B cell (primary cell): ENCODE measurements around the gene LRCH1. TPM values are rescaled to one million over a fixed set of nuclear protein-coding genes. Genes with fewer than 3 reads are reported as not detected.
A peak's percentile ranks its signal among the peaks of the same experiment; 100 is the strongest.

Experiments
- ATAC-seq: fragments of 200-7000 bp; cut with Tn5 transposase; one replicate; pipeline ENCODE4 v1.10.0; 2021; ENCODE audit warnings: low read depth, mild to moderate bottlenecking, moderate number of reproducible peaks, moderate library complexity
- CTCF ChIA-PET: fragments of 350-600 bp; sonication (Branson Sonifier 250); formaldehyde crosslinking; loops from one replicate; lab custom pipeline; 2021; ENCODE audit warnings: antibody characterized with exemption, inconsistent platforms; lab: Charles Lee
- POLR2A ChIA-PET: fragments of 350-600 bp; sonication (Branson Sonifier 250); formaldehyde crosslinking; loops from one replicate; lab custom pipeline; 2021; ENCODE audit warnings: antibody characterized with exemption; lab: Charles Lee
- DNase-seq: peaks from one replicate; pipeline ENCODE4 v3.0.0; 2013
- H2AFZ ChIP-seq: 2 replicates; pipeline ENCODE4 v1.6.1; 2012; ENCODE audit warnings: mild to moderate bottlenecking, low read depth, low read length; ENCODE audit not compliant: insufficient read depth, poor library complexity, severe bottlenecking
- H3K27ac ChIP-seq, 2 donors: 1 replicate in 1 of 2; 2 replicates in 1 of 2; pipeline ENCODE4 v1.5.1; 2012 to 2013; ENCODE audit warnings: low read length in 2 of 2, mild to moderate bottlenecking in 2 of 2, moderate library complexity in 1 of 2
- H3K27me3 ChIP-seq, 4 experiments: fragments of 200-600 bp in 1 of 4; sonication (generic) in 1 of 4; replicated peaks in 1 of 4; 1 replicate in 2 of 4; 2 replicates in 2 of 4; pipeline versions ENCODE4 v1.6.1 to v1.7.0; 2013 to 2016; ENCODE audit warnings: low read length in 3 of 4, mild to moderate bottlenecking in 2 of 4, mixed read lengths in 1 of 4, moderate library complexity in 1 of 4; ENCODE audit not compliant: insufficient read depth in 4 of 4, control insufficient read depth in 3 of 4; ENCODE audit errors: control extremely low read depth in 1 of 4
- H3K36me3 ChIP-seq, 2 experiments: replicated peaks in 1 of 2; 1 replicate in 1 of 2; 2 replicates in 1 of 2; pipeline versions ENCODE4 v1.6.1 to v1.7.1; 2013; ENCODE audit warnings: low read length in 1 of 2; ENCODE audit not compliant: insufficient read depth in 2 of 2, control insufficient read depth in 1 of 2; ENCODE audit errors: control extremely low read depth in 1 of 2, extremely low read depth in 1 of 2
- H3K4me1 ChIP-seq, 2 donors: fragments of 200-600 bp in 1 of 2; sonication (generic) in 1 of 2; 1 replicate in 1 of 2; 2 replicates in 1 of 2; pipeline versions ENCODE4 v1.5.1 to v1.6.1; 2013 to 2017; ENCODE audit warnings: low read length in 2 of 2; ENCODE audit not compliant: control insufficient read depth in 2 of 2, insufficient read depth in 2 of 2
- H3K4me2 ChIP-seq: replicated peaks from 2 replicates; pipeline ENCODE3; 2012; ENCODE audit warnings: mild to moderate bottlenecking, low read depth, low read length; ENCODE audit not compliant: poor library complexity, severe bottlenecking
- H3K4me3 ChIP-seq, 5 experiments: fragments of 200-600 bp in 1 of 5; sonication (generic) in 1 of 5; 1 replicate in 3 of 5; 2 replicates in 2 of 5; pipeline versions ENCODE4 v1.5.1 to v1.7.0; 2011 to 2016; ENCODE audit warnings: low read length in 4 of 5, mild to moderate bottlenecking in 4 of 5, low read depth in 2 of 5, control low read depth in 1 of 5, moderate library complexity in 1 of 5; ENCODE audit not compliant: insufficient read depth in 1 of 5; ENCODE audit errors: control extremely low read depth in 1 of 5, extremely low read depth in 1 of 5
- H3K79me2 ChIP-seq: fragments of 200-600 bp; sonication (generic); one replicate; pipeline ENCODE4 v1.6.0; 2016; ENCODE audit warnings: low read length; ENCODE audit not compliant: control insufficient read depth, insufficient read depth
- H3K9ac ChIP-seq: fragments of 200-600 bp; sonication (generic); 2 replicates; pipeline ENCODE4 v1.6.1; 2017; ENCODE audit warnings: mild to moderate bottlenecking, low read length, moderate library complexity
- H3K9me3 ChIP-seq, 3 donors: one replicate each; pipeline versions ENCODE4 v1.6.1 to v1.7.1; 2013; ENCODE audit warnings: low read length in 2 of 3; ENCODE audit not compliant: control insufficient read depth in 2 of 3, insufficient read depth in 1 of 3; ENCODE audit errors: control extremely low read depth in 1 of 3
- H4K20me1 ChIP-seq: 2 replicates; pipeline ENCODE4 v1.6.0; 2012; ENCODE audit warnings: mild to moderate bottlenecking, low read length; ENCODE audit not compliant: insufficient read depth, control insufficient read depth, poor library complexity, severe bottlenecking
- H3K27ac Mint-ChIP-seq: one replicate; pipeline ENCODE4 v1.8.0; 2021; ENCODE audit warnings: mixed read lengths
- H3K27me3 Mint-ChIP-seq: one replicate; pipeline ENCODE4 v1.8.0; 2021; ENCODE audit warnings: mixed read lengths
- H3K4me1 Mint-ChIP-seq: one replicate; pipeline ENCODE4 v1.8.0; 2021; ENCODE audit warnings: mixed read lengths
- H3K4me3 Mint-ChIP-seq: one replicate; pipeline ENCODE4 v1.8.0; 2021; ENCODE audit warnings: mixed read lengths
- H3K9me3 Mint-ChIP-seq: one replicate; pipeline ENCODE4 v1.8.0; 2022; ENCODE audit warnings: mixed read lengths; ENCODE audit not compliant: insufficient read depth
- CTCF ChIP-seq: fragments of 200-600 bp; IDR thresholded peaks from one replicate; pipeline ENCODE4 v1.8.0; 2022; ENCODE audit warnings: antibody characterized with exemption, mild to moderate bottlenecking
- EZH2 ChIP-seq: IDR thresholded peaks from 2 replicates; pipeline ENCODE4 v1.6.1; 2012; ENCODE audit warnings: borderline replicate concordance, low read depth, mild to moderate bottlenecking, moderate library complexity, low read length; ENCODE audit not compliant: insufficient read depth, poor library complexity, severe bottlenecking
- WGBS: methylation state at CpG from one replicate; pipeline ENCODE4 v1.1.5; 2013; ENCODE audit warnings: missing lambda C conversion rate; ENCODE audit not compliant: insufficient coverage; 5-methylcytosine and 5-hydroxymethylcytosine counted together
- intact Hi-C: fragments of 100-400 bp; cut with micrococcal nuclease; formaldehyde crosslinking; loops from one replicate; pipeline ENCODE4 v1.10.0; 2022
- polyA plus RNA-seq: library from polyadenylated mRNA; depleted of rRNA; stranded (reverse); fragments of >200 nt; gene quantifications from 2 replicates; pipeline ENCODE4 v1.2.3, GENCODE V29; 2012
- total RNA-seq, 2 donors: library from RNA; stranded (reverse); fragments of 120-200 nt in 1 of 2; gene quantifications; 1 replicate in 1 of 2; 2 replicates in 1 of 2; pipeline versions ENCODE4 v1.2.3 to v1.2.4, GENCODE V29; 2013 to 2022

The LRCH1 gene
- total and polyA plus RNA-seq, 2 donors (not counting 1 experiment from before 2014, with no cell fraction given), result 13.0 to 50.3 TPM

DNA sequence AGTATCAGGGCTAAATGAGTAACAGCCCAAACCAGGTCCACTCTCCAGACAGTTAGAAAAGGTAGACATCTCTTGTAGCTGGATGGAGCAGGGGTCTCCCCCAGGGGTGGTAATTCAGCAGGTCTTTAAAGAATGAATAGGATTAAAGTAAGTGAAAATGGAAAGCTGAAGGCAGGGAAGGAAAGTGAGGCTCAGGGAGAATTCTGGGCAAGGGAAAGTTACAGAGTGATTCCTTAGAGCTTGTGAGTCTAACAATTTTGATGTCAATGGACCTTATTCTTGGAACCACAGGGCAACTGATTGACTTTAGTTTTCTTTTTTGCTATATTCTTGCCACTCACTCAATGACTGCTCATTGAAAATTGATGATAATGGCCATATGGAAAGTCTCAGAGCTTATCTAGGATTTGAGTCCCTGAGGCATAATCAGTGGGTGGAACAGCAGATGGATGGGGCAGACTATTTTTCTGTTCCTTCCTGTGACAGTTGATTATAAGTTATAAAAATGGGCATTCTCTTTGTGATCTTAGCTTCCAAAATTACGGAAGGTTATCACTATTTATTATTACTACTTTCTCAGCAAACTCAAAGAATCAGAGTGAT, 76.9 kb downstream of the LRCH1 start:
- CTCF ChIA-PET, result interaction anchor here (0.6 to 2.3 kb wide), 10 partner anchors 12 to 78 kb away, joined by 3 to 7 read pairs (median 4); no protein-coding TSS in a partner anchor
- Histone ChIP-seq H3K4me2 (peak overlapping the region; percentile 42), H3K79me2 (peaks cover 83% of the 10 kb centered on the region), H3K36me3 (no peaks in the 10 kb centered on the region), H3K9ac (no peak overlapping the region), H4K20me1 (peaks cover 8% of the 10 kb centered on the region), H3K4me3 (no peak overlapping the region), H3K27ac (peak overlapping the region in 1 of 2 donors; percentile 68), H3K9me3 (no peaks in the 10 kb centered on the region), H3K4me1 (peaks cover 34 to 42% of the 10 kb centered on the region in 2 donors), H2AFZ (no peak overlapping the region), H3K27me3 (no peaks in the 10 kb centered on the region)
- no peaks in the 10 kb centered on the region for H3K27me3 Mint-ChIP-seq
- no peak for TF ChIP-seq CTCF
- peak overlapping the region; percentile 48 for H3K27ac Mint-ChIP-seq
- H3K9me3 Mint-ChIP-seq, result no peaks in the 10 kb centered on the region
- H3K4me1 Mint-ChIP-seq, result peaks cover 76% of the 10 kb centered on the region
- WGBS, result no CpG with 5 or more reads among the region's 1 CpG
- H3K4me3 Mint-ChIP-seq, result peak overlapping the region; percentile 47
- POLR2A ChIA-PET, result interaction anchor here (0.6 to 0.9 kb wide), 2 partner anchors 9 to 22 kb away, joined by 3 to 4 read pairs; no protein-coding TSS in a partner anchor
- intact Hi-C loops, result loop anchor here (2.0 kb wide), 1 partner anchor 17 kb away; no protein-coding TSS in a partner anchor
- no peak for ATAC-seq
- DNase-seq, result no peak

GRCh38 chr13:46630431-46631178, 77.6 kb downstream of the LRCH1 start:
- peaks cover 27 to 35% of the 10 kb centered on the region in 2 donors for H3K4me1 ChIP-seq
- H3K36me3 ChIP-seq, result no peaks in the 10 kb centered on the region
- TF ChIP-seq CTCF (no peak), EZH2 (no peak)
- peaks cover 8% of the 10 kb centered on the region for H4K20me1 ChIP-seq
- H3K4me1 Mint-ChIP-seq, result peaks cover 73% of the 10 kb centered on the region
- ChIA-PET CTCF (interaction anchor here (0.6 to 2.3 kb wide), 8 partner anchors 12 to 79 kb away, joined by 3 to 7 read pairs (median 4); no protein-coding TSS in a partner anchor), POLR2A (interaction anchor here (0.6 to 0.9 kb wide), 2 partner anchors 10 to 21 kb away, joined by 3 to 4 read pairs; no protein-coding TSS in a partner anchor)
- peak; percentile 24 for ATAC-seq
- no peaks in the 10 kb centered on the region for H3K9me3 Mint-ChIP-seq
- no peaks in the 10 kb centered on the region for H3K9me3 ChIP-seq
- no peaks in the 10 kb centered on the region for H3K27me3 Mint-ChIP-seq
- WGBS, result no CpG with 5 or more reads among the region's 1 CpG
- peaks cover 83% of the 10 kb centered on the region for H3K79me2 ChIP-seq
- H3K27ac Mint-ChIP-seq, result peak overlapping the region; percentile 48
- peak overlapping the region; percentile 47 for H3K4me3 Mint-ChIP-seq
- no peak overlapping the region for H2AFZ ChIP-seq
- peak overlapping the region in 1 of 2 donors; percentile 68 for H3K27ac ChIP-seq
- H3K27me3 ChIP-seq, result no peaks in the 10 kb centered on the region
- peak; percentile 33 for DNase-seq
- H3K9ac ChIP-seq, result no peak overlapping the region
- peak overlapping the region; percentile 42 for H3K4me2 ChIP-seq
- intact Hi-C loops, result loop anchor here (2.0 kb wide), 1 partner anchor 16 kb away; no protein-coding TSS in a partner anchor
- no peak overlapping the region for H3K4me3 ChIP-seq
